GM04504 (cell line): ENCODE measurements around the gene DDX10.
"Not testable (repeated sequence)": the region's sequence is repeated elsewhere in the genome, so short reads cannot be mapped to it uniquely, and the experiment has no call there.

Experiments
- DNase-seq: peaks from one replicate; pipeline ENCODE4 v3.0.0-alpha.2; 2012; ENCODE audit warnings: low read depth

Gene DDX10

GRCh38 chr11:108823960-108824359, 159.1 kb downstream of the DDX10 start:
- not testable (repeated sequence) for DNase-seq

- DNase-seq, result no peak
Measured at GRCh38 chr11:108824545-108824944, 159.7 kb downstream of the DDX10 start.

- no peak for DNase-seq
Measured at GRCh38 chr11:108825381-108825780, 160.5 kb downstream of the DDX10 start.

GRCh38 chr11:108826136-108826535, 161.3 kb downstream of the DDX10 start:
- no peak for DNase-seq

- DNase-seq, result no peak
Measured at GRCh38 chr11:108835624-108836023, 170.8 kb downstream of the DDX10 start.

- no peak for DNase-seq
Measured at GRCh38 chr11:108836541-108836940, 171.7 kb downstream of the DDX10 start.

GRCh38 chr11:108838102-108838791, 173.4 kb downstream of the DDX10 start:
- DNase-seq, result no peak

- no peak for DNase-seq
Measured at GRCh38 chr11:108838792-108839105, 173.9 kb downstream of the DDX10 start.

- DNase-seq, result no peak
Measured at GRCh38 chr11:108846009-108846408, 181.1 kb downstream of the DDX10 start.

GRCh38 chr11:108847298-108847990, 182.6 kb downstream of the DDX10 start:
- no peak for DNase-seq

- DNase-seq, result no peak
Measured at GRCh38 chr11:108851781-108852180, 186.9 kb downstream of the DDX10 start.

- no peak for DNase-seq
Measured at GRCh38 chr11:108852701-108853100, 187.8 kb downstream of the DDX10 start.

- no peak for DNase-seq
Measured at GRCh38 chr11:108853151-108853550, 188.3 kb downstream of the DDX10 start.

GRCh38 chr11:108853864-108854263, 189.0 kb downstream of the DDX10 start:
- no peak for DNase-seq

GRCh38 chr11:108854346-108854745, 189.5 kb downstream of the DDX10 start:
- DNase-seq, result no peak

GRCh38 chr11:108857382-108857781, 192.5 kb downstream of the DDX10 start:
- DNase-seq, result no peak

- no peak for DNase-seq
Measured at GRCh38 chr11:108858622-108859021, 193.8 kb downstream of the DDX10 start.

GRCh38 chr11:108859510-108859909, 194.6 kb downstream of the DDX10 start:
- no peak for DNase-seq

GRCh38 chr11:108863528-108863927, 198.7 kb downstream of the DDX10 start:
- DNase-seq, result no peak

- no peak for DNase-seq
Measured at GRCh38 chr11:108865406-108865805, 200.5 kb downstream of the DDX10 start.

GRCh38 chr11:108866781-108867180, 201.9 kb downstream of the DDX10 start:
- DNase-seq, result no peak

- DNase-seq, result no peak
Measured at GRCh38 chr11:108870373-108871020, 205.6 kb downstream of the DDX10 start.

- no peak for DNase-seq
Measured at GRCh38 chr11:108871152-108871551, 206.3 kb downstream of the DDX10 start.
